ENCODE measurements around the gene SIN3A.

GRCh38 chr15:75416584-75416983 is 34.9 kb downstream of the SIN3A start:
- no peak for TF ChIP-seq POLR2A (IDR thresholded peaks at IDR 0.05)
- no peak for TF ChIP-seq CTCF (IDR thresholded peaks at IDR 0.05)
- TF ChIP-seq POLR2AphosphoS5 (IDR thresholded peaks at IDR 0.05; ENCODE audit: insufficient read depth in 1 of 2, low read depth in 1 of 2) = no peak

Data from vagina (tissue), 2 donors.